ENCODE data around the gene IGF2. TPM values are rescaled to one million over a fixed set of nuclear protein-coding genes. Genes with fewer than 3 reads are reported as not detected.
"Not testable (repeated sequence)": the region's sequence is repeated elsewhere in the genome, so short reads cannot be mapped to it uniquely, and the experiment has no call there.

The IGF2 gene
- total RNA-seq, 4 donors from 2014 or later: 9.9 to 26.6 (median 18.1) TPM

DNA sequence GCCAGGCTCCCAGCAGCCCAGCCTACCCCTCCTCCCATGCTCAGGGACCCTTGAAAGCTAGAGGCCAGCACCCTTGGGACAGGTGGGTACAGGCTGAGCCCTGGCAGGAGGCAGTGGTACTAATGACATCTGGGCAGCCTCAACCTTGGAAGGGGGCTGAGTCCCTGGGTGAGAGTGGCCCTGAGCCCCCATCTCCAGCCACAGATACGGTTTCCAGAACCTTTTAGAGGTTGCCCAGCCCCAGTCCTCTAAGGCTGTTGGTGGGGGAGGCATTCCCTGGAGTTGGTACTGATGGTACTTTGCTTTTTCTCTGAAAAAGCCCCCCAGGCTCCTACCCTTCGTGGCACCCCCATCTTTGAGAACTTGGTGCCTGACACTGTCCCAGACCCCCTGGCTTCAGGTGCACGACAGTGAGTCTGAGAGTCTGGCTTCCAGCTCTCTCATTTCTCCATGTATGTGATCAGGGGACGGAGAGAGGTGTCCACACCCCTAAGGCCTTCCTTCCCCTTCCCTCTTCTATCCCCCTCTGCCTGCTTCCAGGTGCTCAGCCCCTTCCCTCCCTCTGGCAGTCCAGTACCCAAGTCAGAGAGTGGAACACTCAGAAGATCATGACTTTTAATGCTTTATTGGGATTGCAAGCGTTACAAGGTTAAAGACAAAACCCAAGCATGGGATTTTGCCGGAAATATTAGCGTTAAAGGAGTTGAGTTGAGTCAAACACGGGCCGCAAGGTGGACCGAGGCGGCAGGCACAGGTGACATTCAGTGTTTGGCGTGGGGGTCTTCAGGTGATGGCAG, 10.5 kb downstream of the IGF2 start:
- WGBS, 2 donors: 85% methylated on average over 11 to 12 of the region's 12 CpGs
- no peak overlapping the region for H3K4me3 ChIP-seq (replicated peaks in 1 of 3)
- H3K27ac ChIP-seq: no peak overlapping the region
- H3K27me3 ChIP-seq: no peaks in the 10 kb centered on the region
- no peaks in the 10 kb centered on the region for H3K9me3 ChIP-seq
- intact Hi-C loops (cut with DNase I): no loop called here
- no peaks in the 10 kb centered on the region for H3K36me3 ChIP-seq
- TF ChIP-seq CTCF (IDR thresholded peaks at IDR 0.05) (no peak), POLR2A (IDR thresholded peaks at IDR 0.05) (no peak)
- DNase-seq: no peak
- no peaks in the 10 kb centered on the region for H3K4me1 ChIP-seq

- TF ChIP-seq CTCF (IDR thresholded peaks at IDR 0.05): no peak
- TF ChIP-seq POLR2A (IDR thresholded peaks at IDR 0.05): no peak
- DNase-seq: no peak
- no peaks in the 10 kb centered on the region for H3K4me1 ChIP-seq
- WGBS, 2 donors: 70 to 88% methylated on average over 3 of the region's 7 CpGs
- no peaks in the 10 kb centered on the region for H3K36me3 ChIP-seq
- H3K4me3 ChIP-seq (replicated peaks in 1 of 3): no peak overlapping the region
- no peaks in the 10 kb centered on the region for H3K27me3 ChIP-seq
- H3K27ac ChIP-seq: no peak overlapping the region
- intact Hi-C loops (cut with DNase I): no loop called here
- no peaks in the 10 kb centered on the region for H3K9me3 ChIP-seq
Observed at GRCh38 chr11:2128130-2128510, 11.1 kb downstream of the IGF2 start.

DNA sequence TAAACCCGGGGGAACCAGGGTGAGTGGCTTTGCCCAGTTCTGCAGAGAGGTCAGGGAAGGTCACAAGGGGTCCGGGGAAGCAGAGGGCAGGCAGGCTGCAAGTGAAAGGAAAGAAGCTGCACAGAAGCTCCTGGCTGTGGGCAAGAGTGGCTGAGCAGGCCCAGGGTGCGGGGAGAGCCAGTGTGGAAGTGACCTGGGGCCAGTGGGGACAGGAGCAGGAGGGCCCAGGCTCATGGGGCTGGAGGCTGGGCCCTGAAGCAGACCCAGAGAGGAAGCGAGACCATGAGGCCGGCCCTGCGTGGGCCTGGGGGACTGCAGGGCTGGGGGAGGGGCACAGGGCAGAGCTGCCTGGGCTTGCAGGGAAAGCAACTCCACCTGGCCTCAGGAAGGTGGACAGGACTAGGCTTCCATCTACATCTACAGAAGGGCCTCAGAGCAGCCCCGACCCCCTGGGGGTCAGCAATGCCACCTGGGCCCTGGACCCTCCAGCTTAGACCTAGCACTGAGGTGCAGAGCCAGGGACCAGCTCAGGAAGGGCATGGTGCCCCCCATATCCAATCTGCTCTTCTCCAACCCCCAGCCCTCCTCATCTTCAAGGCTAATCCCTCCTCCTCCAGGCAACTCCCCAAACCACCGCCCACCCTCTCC, 11.6 kb downstream of the IGF2 start:
- intact Hi-C loops (cut with DNase I): no loop called here
- no peaks in the 10 kb centered on the region for H3K27me3 ChIP-seq
- no peak for TF ChIP-seq CTCF (IDR thresholded peaks at IDR 0.05)
- TF ChIP-seq POLR2A (IDR thresholded peaks at IDR 0.05): no peak

DNA sequence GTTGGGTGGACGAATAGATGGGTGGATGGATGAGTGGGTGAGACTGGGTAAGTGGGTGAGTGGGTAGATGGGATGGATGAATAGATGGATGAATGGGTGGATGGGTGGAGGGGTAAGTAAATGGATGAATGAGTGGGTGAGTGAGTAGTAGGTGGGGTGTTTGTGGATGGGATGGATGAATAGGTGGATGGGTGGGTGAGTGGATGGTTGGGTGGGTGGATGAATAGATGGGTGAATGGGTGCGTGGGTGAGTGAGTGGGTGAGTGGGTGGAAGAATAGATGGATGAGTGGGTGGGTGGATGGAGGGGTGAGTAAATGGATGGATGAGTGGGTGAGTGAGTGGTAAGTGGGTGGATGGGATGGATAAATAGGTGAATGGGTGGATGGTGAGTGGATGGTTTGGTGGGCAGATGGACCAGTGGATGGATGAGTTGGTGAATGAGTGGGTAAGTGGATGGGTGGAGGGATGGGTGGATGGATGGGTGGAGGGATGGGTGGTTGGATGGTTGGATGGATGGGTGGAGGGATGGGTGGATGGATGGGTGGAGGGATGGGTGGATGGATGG, 12.6 kb downstream of the IGF2 start:
- no peaks in the 10 kb centered on the region for H3K36me3 ChIP-seq
- intact Hi-C loops (cut with DNase I): no loop called here
- no peak overlapping the region for H3K4me3 ChIP-seq (replicated peaks in 1 of 3)
- no peak overlapping the region for H3K27ac ChIP-seq
- TF ChIP-seq CTCF (IDR thresholded peaks at IDR 0.05) (no peak), POLR2A (IDR thresholded peaks at IDR 0.05) (no peak)
- DNase-seq: no peak
- H3K9me3 ChIP-seq: no peaks in the 10 kb centered on the region
- H3K27me3 ChIP-seq: no peaks in the 10 kb centered on the region
- H3K4me1 ChIP-seq: no peaks in the 10 kb centered on the region
- WGBS, 2 donors: 87 to 92% methylated on average over 2 of the region's 2 CpGs

More for the DNA sequence above, 11.6 kb downstream of the IGF2 start:
- no peak for DNase-seq
- Histone ChIP-seq H3K27ac (no peak overlapping the region), H3K9me3 (no peaks in the 10 kb centered on the region), H3K4me3 (replicated peaks in 1 of 3) (no peak overlapping the region), H3K4me1 (no peaks in the 10 kb centered on the region), H3K36me3 (no peaks in the 10 kb centered on the region)
- WGBS, 2 donors: 70 to 72% methylated on average over 4 to 7 of the region's 8 CpGs

DNA sequence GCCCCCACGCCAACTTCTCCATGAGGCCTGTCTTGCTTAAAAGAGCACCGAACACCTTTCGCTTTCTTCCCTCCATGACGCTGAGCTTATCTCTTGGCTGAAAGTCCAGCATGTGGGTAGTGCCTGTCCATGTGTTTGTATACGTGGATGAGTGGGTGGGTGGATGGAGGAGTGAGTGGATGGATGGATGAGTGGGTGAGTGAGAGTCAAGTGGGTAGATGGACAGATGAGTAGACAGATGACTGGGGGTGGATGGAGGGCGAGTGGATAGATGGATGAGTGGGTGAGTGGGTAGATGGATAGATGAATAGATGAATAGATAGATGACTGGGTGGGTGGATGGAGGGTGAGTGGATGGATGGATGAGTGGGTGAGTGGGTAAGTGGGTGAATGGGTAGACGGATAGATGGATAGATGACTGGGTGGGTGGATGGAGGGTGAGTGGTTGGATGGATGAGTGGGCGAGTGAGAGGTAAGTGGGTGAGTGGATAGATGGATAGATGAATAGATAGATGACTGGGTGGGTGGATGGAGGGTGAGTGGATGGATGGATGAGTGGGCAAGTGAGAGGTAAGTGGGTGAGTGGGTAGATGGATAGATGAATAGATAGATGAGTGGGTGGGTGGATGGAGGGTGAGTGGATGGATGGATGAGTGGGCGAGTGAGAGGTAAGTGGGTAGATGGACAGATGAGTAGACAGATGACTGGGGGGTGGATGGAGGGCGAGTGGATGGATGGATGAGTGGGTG, 14.3 kb downstream of the IGF2 start:
- H3K36me3 ChIP-seq; H3K27ac ChIP-seq; H3K9me3 ChIP-seq; DNase-seq; H3K27me3 ChIP-seq; H3K4me3 ChIP-seq (replicated peaks in 1 of 3); intact Hi-C loops (cut with DNase I); H3K4me1 ChIP-seq: not testable (repeated sequence)
- 80 to 82% methylated on average over 9 to 10 of the region's 10 CpGs for WGBS, 2 donors

Measured in thyroid gland (tissue), 4 donors.